Activated naive CD4-positive, alpha-beta T cell treated with anti-CD3 and anti-CD28 coated beads for 36 hours (primary cell): ENCODE results near the gene MTFR1L. TPM values are rescaled to one million over a fixed set of nuclear protein-coding genes. Genes with fewer than 3 reads are reported as not detected.

Experiments used
- CTCF ChIA-PET: fragments of 350-600 bp; sonication (Branson Sonifier 250); formaldehyde crosslinking; loops from one replicate; lab custom pipeline; 2021; ENCODE audit warnings: antibody characterized with exemption; lab: Charles Lee
- DNase-seq: peaks from one replicate; pipeline ENCODE4 v3.0.0-alpha.2; 2020
- H3K27ac Mint-ChIP-seq: one replicate; pipeline ENCODE4 v1.8.0; 2021; ENCODE audit warnings: mild to moderate bottlenecking, mixed read lengths
- H3K27me3 Mint-ChIP-seq: one replicate; pipeline ENCODE4 v1.8.0; 2021; ENCODE audit warnings: low read depth, mixed read lengths
- H3K36me3 Mint-ChIP-seq: one replicate; pipeline ENCODE4 v1.8.0; 2021; ENCODE audit warnings: low read depth, mixed read lengths
- H3K4me1 Mint-ChIP-seq: one replicate; pipeline ENCODE4 v1.8.0; 2021; ENCODE audit warnings: low read depth, mixed read lengths
- H3K4me3 Mint-ChIP-seq: one replicate; pipeline ENCODE4 v1.8.0; 2021; ENCODE audit warnings: mild to moderate bottlenecking, moderate library complexity, mixed read lengths
- H3K9me3 Mint-ChIP-seq: one replicate; pipeline ENCODE4 v1.8.0; 2021; ENCODE audit warnings: mixed read lengths
- intact Hi-C: fragments of 100-400 bp; cut with micrococcal nuclease; formaldehyde crosslinking; loops from one replicate; pipeline ENCODE4 v1.15.1; 2023
- total RNA-seq, 2 experiments: library from RNA; stranded (reverse); gene quantifications; one replicate each; pipeline ENCODE4 v1.2.3, GENCODE V29; 2021

Gene MTFR1L
- total RNA-seq, 2 experiments from 2014 or later, result 22.2 to 23.5 TPM

- no peaks in the 10 kb centered on the region for H3K27me3 Mint-ChIP-seq
- H3K4me3 Mint-ChIP-seq, result no peak overlapping the region
- CTCF ChIA-PET, result interaction anchor here (0.7 to 2.0 kb wide), 3 partner anchors 16 to 155 kb away, joined by 4 to 7 read pairs (median 4); no protein-coding TSS in a partner anchor
- no peak overlapping the region for H3K27ac Mint-ChIP-seq
- intact Hi-C loops, result loop anchor here (5.0 kb wide), 1 partner anchor 83 kb away; no protein-coding TSS in a partner anchor
- no peaks in the 10 kb centered on the region for H3K36me3 Mint-ChIP-seq
- peaks cover 23% of the 10 kb centered on the region for H3K4me1 Mint-ChIP-seq
- no peak for DNase-seq
- no peaks in the 10 kb centered on the region for H3K9me3 Mint-ChIP-seq
These were observed 39.9 kb upstream of the MTFR1L start for GRCh38 chr1:25779894-25780293.

GRCh38 chr1:25780318-25781129 is 39.2 kb upstream of the MTFR1L start:
- no peaks in the 10 kb centered on the region for H3K36me3 Mint-ChIP-seq
- no peak overlapping the region for H3K27ac Mint-ChIP-seq
- no peak for DNase-seq
- CTCF ChIA-PET, result interaction anchor here (0.6 to 2.0 kb wide), 5 partner anchors 15 to 207 kb away, joined by 3 to 7 read pairs (median 4); no protein-coding TSS in a partner anchor
- no peak overlapping the region for H3K4me3 Mint-ChIP-seq
- peaks cover 17% of the 10 kb centered on the region for H3K4me1 Mint-ChIP-seq
- intact Hi-C loops, result no loop called here
- no peaks in the 10 kb centered on the region for H3K27me3 Mint-ChIP-seq
- no peaks in the 10 kb centered on the region for H3K9me3 Mint-ChIP-seq

- H3K27ac Mint-ChIP-seq, result no peak overlapping the region
- CTCF ChIA-PET, result interaction anchor here (0.7 to 2.0 kb wide), 3 partner anchors 15 to 169 kb away, joined by 3 to 7 read pairs (median 4); no protein-coding TSS in a partner anchor
- no peak for DNase-seq
These were observed 38.7 kb upstream of the MTFR1L start for GRCh38 chr1:25781130-25781433.

GRCh38 chr1:25782608-25783201 is 37.0 kb upstream of the MTFR1L start:
- peaks cover 13% of the 10 kb centered on the region for H3K4me1 Mint-ChIP-seq

More at GRCh38 chr1:25781130-25781433, 38.7 kb upstream of the MTFR1L start:
- Mint-ChIP-seq H3K4me1 (peaks cover 14% of the 10 kb centered on the region), H3K4me3 (no peak overlapping the region), H3K27me3 (no peaks in the 10 kb centered on the region), H3K9me3 (no peaks in the 10 kb centered on the region), H3K36me3 (no peaks in the 10 kb centered on the region)
- intact Hi-C loops, result no loop called here

GRCh38 chr1:25784575-25785051 is 35.1 kb upstream of the MTFR1L start:
- no peak for DNase-seq
- intact Hi-C loops, result no loop called here
- H3K27ac Mint-ChIP-seq, result peak overlapping the region; percentile 21
- no peaks in the 10 kb centered on the region for H3K36me3 Mint-ChIP-seq
- no peaks in the 10 kb centered on the region for H3K9me3 Mint-ChIP-seq
- CTCF ChIA-PET, result interaction anchor here (0.6 kb wide), 1 partner anchor 558 kb away, joined by 5 read pairs; no protein-coding TSS in a partner anchor
- H3K27me3 Mint-ChIP-seq, result no peaks in the 10 kb centered on the region
- H3K4me3 Mint-ChIP-seq, result no peak overlapping the region
- peaks cover 4% of the 10 kb centered on the region for H3K4me1 Mint-ChIP-seq

More at GRCh38 chr1:25782608-25783201, 37.0 kb upstream of the MTFR1L start:
- H3K9me3 Mint-ChIP-seq, result no peaks in the 10 kb centered on the region
- no peaks in the 10 kb centered on the region for H3K27me3 Mint-ChIP-seq
- DNase-seq, result no peak
- H3K36me3 Mint-ChIP-seq, result no peaks in the 10 kb centered on the region
- intact Hi-C loops, result no loop called here
- H3K4me3 Mint-ChIP-seq, result no peak overlapping the region
- CTCF ChIA-PET, result no interaction called here
- peak overlapping the region; percentile 40 for H3K27ac Mint-ChIP-seq

- no peak overlapping the region for H3K27ac Mint-ChIP-seq
- intact Hi-C loops, result no loop called here
- no peak for DNase-seq
- CTCF ChIA-PET, result interaction anchor here (0.6 kb wide), 1 partner anchor 558 kb away, joined by 5 read pairs; no protein-coding TSS in a partner anchor
- no peak overlapping the region for H3K4me3 Mint-ChIP-seq
- no peaks in the 10 kb centered on the region for H3K27me3 Mint-ChIP-seq
- H3K4me1 Mint-ChIP-seq, result peaks cover 4% of the 10 kb centered on the region
- no peaks in the 10 kb centered on the region for H3K36me3 Mint-ChIP-seq
- H3K9me3 Mint-ChIP-seq, result no peaks in the 10 kb centered on the region
These were observed 34.3 kb upstream of the MTFR1L start for GRCh38 chr1:25785333-25786067.

GRCh38 chr1:25786887-25787759 is 32.6 kb upstream of the MTFR1L start:
- intact Hi-C loops, result no loop called here
- H3K36me3 Mint-ChIP-seq, result no peaks in the 10 kb centered on the region
- H3K4me1 Mint-ChIP-seq, result peaks cover 4% of the 10 kb centered on the region
- no peak overlapping the region for H3K27ac Mint-ChIP-seq
- CTCF ChIA-PET, result interaction anchor here (0.6 to 1.7 kb wide), 5 partner anchors 9 to 360 kb away, joined by 3 to 7 read pairs (median 4); no protein-coding TSS in a partner anchor
- H3K4me3 Mint-ChIP-seq, result no peak overlapping the region
- no peaks in the 10 kb centered on the region for H3K9me3 Mint-ChIP-seq
- no peak for DNase-seq
- H3K27me3 Mint-ChIP-seq, result no peaks in the 10 kb centered on the region

- H3K9me3 Mint-ChIP-seq, result no peaks in the 10 kb centered on the region
- DNase-seq, result no peak
- H3K36me3 Mint-ChIP-seq, result no peaks in the 10 kb centered on the region
- intact Hi-C loops, result no loop called here
- H3K4me1 Mint-ChIP-seq, result peaks cover 4% of the 10 kb centered on the region
- CTCF ChIA-PET, result interaction anchor here (0.6 to 1.7 kb wide), 5 partner anchors 8 to 360 kb away, joined by 3 to 7 read pairs (median 4); no protein-coding TSS in a partner anchor
- no peaks in the 10 kb centered on the region for H3K27me3 Mint-ChIP-seq
- no peak overlapping the region for H3K27ac Mint-ChIP-seq
- no peak overlapping the region for H3K4me3 Mint-ChIP-seq
These were observed 32.0 kb upstream of the MTFR1L start for GRCh38 chr1:25787760-25788166.

GRCh38 chr1:25790472-25790871 is 29.3 kb upstream of the MTFR1L start:
- CTCF ChIA-PET, result no interaction called here
- DNase-seq, result no peak
- Mint-ChIP-seq H3K4me3 (no peak overlapping the region), H3K27ac (no peak overlapping the region), H3K4me1 (peaks cover 19% of the 10 kb centered on the region), H3K9me3 (no peaks in the 10 kb centered on the region), H3K27me3 (no peaks in the 10 kb centered on the region), H3K36me3 (no peaks in the 10 kb centered on the region)
- intact Hi-C loops, result no loop called here

- Mint-ChIP-seq H3K27me3 (no peaks in the 10 kb centered on the region), H3K9me3 (no peaks in the 10 kb centered on the region), H3K27ac (no peak overlapping the region), H3K4me1 (peaks cover 32% of the 10 kb centered on the region), H3K4me3 (no peak overlapping the region), H3K36me3 (no peaks in the 10 kb centered on the region)
- intact Hi-C loops, result no loop called here
- no peak for DNase-seq
- CTCF ChIA-PET, result interaction anchor here (1.4 to 5.5 kb wide), 2 partner anchors 9 to 182 kb away, joined by 4 to 46 read pairs; no protein-coding TSS in a partner anchor
These were observed 27.6 kb upstream of the MTFR1L start for GRCh38 chr1:25792115-25792514.

GRCh38 chr1:25793585-25794170 is 26.1 kb upstream of the MTFR1L start:
- H3K27ac Mint-ChIP-seq, result no peak overlapping the region
- no peaks in the 10 kb centered on the region for H3K36me3 Mint-ChIP-seq
- H3K4me3 Mint-ChIP-seq, result no peak overlapping the region
- no peaks in the 10 kb centered on the region for H3K9me3 Mint-ChIP-seq
- intact Hi-C loops, result no loop called here
- no peaks in the 10 kb centered on the region for H3K27me3 Mint-ChIP-seq
- DNase-seq, result no peak
- H3K4me1 Mint-ChIP-seq, result peaks cover 41% of the 10 kb centered on the region
- CTCF ChIA-PET, result interaction anchor here (0.6 to 5.5 kb wide), 7 partner anchors 8 to 273 kb away, joined by 3 to 46 read pairs (median 4); no protein-coding TSS in a partner anchor
